Stimulated activated CD8-positive, alpha-beta memory T cell treated with anti-CD3 and anti-CD28 coated beads, Interleukin-12 subunit alpha, Interleukin-12 subunit beta, amount 100 ng/mL, for 24 hours (primary cell): ENCODE data around the gene MAD1L1.

ENCODE experiments used
- DNase-seq: peaks from one replicate; pipeline ENCODE4 v3.0.0-alpha.2; 2020; ENCODE audit errors: extremely low read depth

The MAD1L1 gene

GRCh38 chr7:1916601-1916970, 316.2 kb downstream of the MAD1L1 start:
- DNase-seq, result no peak

GRCh38 chr7:1915956-1916600, 316.7 kb downstream of the MAD1L1 start:
- DNase-seq, result no peak

- no peak for DNase-seq
Observed at GRCh38 chr7:1915326-1915725, 317.4 kb downstream of the MAD1L1 start.

- DNase-seq, result no peak
Observed at GRCh38 chr7:1914743-1915142, 318.0 kb downstream of the MAD1L1 start.

GRCh38 chr7:1914321-1914720, 318.4 kb downstream of the MAD1L1 start:
- no peak for DNase-seq

GRCh38 chr7:1913466-1914282, 319.1 kb downstream of the MAD1L1 start:
- DNase-seq, result no peak

- DNase-seq, result no peak
Observed at GRCh38 chr7:1912593-1913465, 319.9 kb downstream of the MAD1L1 start.

GRCh38 chr7:1911571-1911970, 321.2 kb downstream of the MAD1L1 start:
- DNase-seq, result no peak

GRCh38 chr7:1910827-1911226, 321.9 kb downstream of the MAD1L1 start:
- no peak for DNase-seq

- no peak for DNase-seq
Observed at GRCh38 chr7:1910081-1910685, 322.6 kb downstream of the MAD1L1 start.

- no peak for DNase-seq
Observed at GRCh38 chr7:1909476-1909875, 323.3 kb downstream of the MAD1L1 start.

GRCh38 chr7:1908823-1909420, 323.8 kb downstream of the MAD1L1 start:
- DNase-seq, result no peak

GRCh38 chr7:1907751-1908365, 324.9 kb downstream of the MAD1L1 start:
- no peak for DNase-seq

- no peak for DNase-seq
Observed at GRCh38 chr7:1906988-1907745, 325.6 kb downstream of the MAD1L1 start.

GRCh38 chr7:1906087-1906830, 326.5 kb downstream of the MAD1L1 start:
- no peak for DNase-seq

GRCh38 chr7:1902231-1902855, 330.4 kb downstream of the MAD1L1 start:
- DNase-seq, result no peak

- no peak for DNase-seq
Observed at GRCh38 chr7:1901431-1902210, 331.1 kb downstream of the MAD1L1 start.

GRCh38 chr7:1900847-1901246, 331.9 kb downstream of the MAD1L1 start:
- no peak for DNase-seq
